ENCODE data around the gene SP6.

SP6 gene

GRCh38 chr17:47879028-47879585 is 28.1 kb upstream of the SP6 start:
- no peak for DNase-seq

GRCh38 chr17:47878203-47879027 is 27.5 kb upstream of the SP6 start:
- no peak for DNase-seq

- DNase-seq, result no peak
These were observed 26.5 kb upstream of the SP6 start for GRCh38 chr17:47877368-47878034.

- no peak for DNase-seq
These were observed 24.3 kb upstream of the SP6 start for GRCh38 chr17:47875011-47875985.

GRCh38 chr17:47873200-47874090 is 22.5 kb upstream of the SP6 start:
- DNase-seq, result no peak

- no peak for DNase-seq
These were observed 21.7 kb upstream of the SP6 start for GRCh38 chr17:47872651-47873161.

- no peak for DNase-seq
These were observed 21.2 kb upstream of the SP6 start for GRCh38 chr17:47872019-47872650.

- DNase-seq, result no peak
These were observed 20.1 kb upstream of the SP6 start for GRCh38 chr17:47871048-47871447.

GRCh38 chr17:47870056-47870455 is 19.1 kb upstream of the SP6 start:
- DNase-seq, result no peak

GRCh38 chr17:47869114-47869513 is 18.2 kb upstream of the SP6 start:
- no peak for DNase-seq

- DNase-seq, result no peak
These were observed 17.0 kb upstream of the SP6 start for GRCh38 chr17:47867813-47868533.

GRCh38 chr17:47866941-47867340 is 16.0 kb upstream of the SP6 start:
- no peak for DNase-seq

- DNase-seq, result no peak
These were observed 13.8 kb upstream of the SP6 start for GRCh38 chr17:47864791-47865216.

GRCh38 chr17:47862621-47863440 is 11.9 kb upstream of the SP6 start:
- DNase-seq, result no peak

- DNase-seq, result no peak
These were observed 9.4 kb upstream of the SP6 start for GRCh38 chr17:47860386-47860785.

- no peak for DNase-seq
These were observed 6.8 kb upstream of the SP6 start for GRCh38 chr17:47857551-47858455.

GRCh38 chr17:47856830-47857229 is 5.9 kb upstream of the SP6 start:
- no peak for DNase-seq

GRCh38 chr17:47855737-47856136 is 4.8 kb upstream of the SP6 start:
- DNase-seq, result no peak

All from NCI-H446 (cell line).